HG03095 (cell line): Measurements from ENCODE around the gene PAPOLA.
A peak's percentile ranks its signal among the peaks of the same experiment; 100 is the strongest.
"Not testable (repeated sequence)": the region's sequence is repeated elsewhere in the genome, so short reads cannot be mapped to it uniquely, and the experiment has no call there.

Source experiments
- ATAC-seq: cut with Tn5 transposase; IDR thresholded peaks from one replicate; pipeline ENCODE4 v1.9.1; 2021; ENCODE audit warnings: moderate library complexity; ENCODE audit not compliant: unreplicated experiment

The PAPOLA gene

GRCh38 chr14:96501740-96502620, at the start of gene PAPOLA:
Gene PAPOLA, plus strand, starts transcription at chr14:96502382. Its CDS starts 211 bp downstream, at chr14:96502593.
- peak; percentile 84 for ATAC-seq

GRCh38 chr14:96452684-96453083, 49.5 kb upstream of the PAPOLA start:
- ATAC-seq, result no peak

GRCh38 chr14:96455588-96455987, 46.6 kb upstream of the PAPOLA start:
- ATAC-seq, result no peak

GRCh38 chr14:96459851-96460250, 42.3 kb upstream of the PAPOLA start:
- ATAC-seq, result no peak

- no peak for ATAC-seq
Observed at GRCh38 chr14:96461950-96462798, 40.0 kb upstream of the PAPOLA start.

- ATAC-seq, result no peak
Observed at GRCh38 chr14:96464136-96464535, 38.0 kb upstream of the PAPOLA start.

GRCh38 chr14:96466918-96467317, 35.3 kb upstream of the PAPOLA start:
- no peak for ATAC-seq

GRCh38 chr14:96470331-96470730, 31.9 kb upstream of the PAPOLA start:
- no peak for ATAC-seq

- ATAC-seq, result not testable (repeated sequence)
Observed at GRCh38 chr14:96470967-96471366, 31.2 kb upstream of the PAPOLA start.

GRCh38 chr14:96478119-96478518, 24.1 kb upstream of the PAPOLA start:
- ATAC-seq, result no peak

GRCh38 chr14:96479435-96480146, 22.6 kb upstream of the PAPOLA start:
- no peak for ATAC-seq

- no peak for ATAC-seq
Observed at GRCh38 chr14:96481731-96482314, 20.4 kb upstream of the PAPOLA start.

GRCh38 chr14:96482986-96483385, 19.2 kb upstream of the PAPOLA start:
- ATAC-seq, result no peak

GRCh38 chr14:96484399-96484798, 17.8 kb upstream of the PAPOLA start:
- ATAC-seq, result no peak

GRCh38 chr14:96486705-96487104, 15.5 kb upstream of the PAPOLA start:
- peak; percentile 72 for ATAC-seq

- no peak for ATAC-seq
Observed at GRCh38 chr14:96489327-96489726, 12.9 kb upstream of the PAPOLA start.

GRCh38 chr14:96493178-96493577, 9.0 kb upstream of the PAPOLA start:
- no peak for ATAC-seq

- no peak for ATAC-seq
Observed at GRCh38 chr14:96494331-96494730, 7.9 kb upstream of the PAPOLA start.

- ATAC-seq, result peak; percentile 33
Observed at GRCh38 chr14:96497087-96497486, 5.1 kb upstream of the PAPOLA start.

- ATAC-seq, result no peak
Observed at GRCh38 chr14:96497586-96497985, 4.6 kb upstream of the PAPOLA start.

- no peak for ATAC-seq
Observed at GRCh38 chr14:96501217-96501739, 904 bp upstream of the PAPOLA start.
